Cardiac muscle cell (in vitro differentiated cells and primary cell): ENCODE results near the gene ME1. TPM values are rescaled to one million over a fixed set of nuclear protein-coding genes. Genes with fewer than 3 reads are reported as not detected.
A peak's percentile ranks its signal among the peaks of the same experiment; 100 is the strongest.

ENCODE experiments used
- DNase-seq, 2 donors: peaks; one replicate each; pipeline versions ENCODE4 v3.0.0 to v3.0.0-alpha.2; 2010 to 2017; ENCODE audit warnings: low read depth in 1 of 2, low spot score in 1 of 2
- H3K27ac ChIP-seq: fragments of 200-600 bp; sonication (generic); 2 replicates; pipeline ENCODE4 v1.5.1; 2016
- H3K27me3 ChIP-seq: fragments of 200-600 bp; sonication (generic); 2 replicates; pipeline ENCODE4 v1.6.0; 2016; ENCODE audit warnings: control low read depth
- H3K36me3 ChIP-seq: fragments of 200-600 bp; sonication (generic); 2 replicates; pipeline ENCODE4 v1.5.1; 2016; ENCODE audit warnings: control low read depth
- H3K4me1 ChIP-seq: fragments of 200-600 bp; sonication (generic); 2 replicates; pipeline ENCODE4 v1.8.1; 2017; ENCODE audit warnings: low read depth, mild to moderate bottlenecking, mixed run types
- H3K4me3 ChIP-seq: fragments of 200-600 bp; sonication (generic); 2 replicates; pipeline ENCODE4 v1.5.1; 2016; ENCODE audit warnings: mild to moderate bottlenecking
- H3K9me3 ChIP-seq: fragments of 200-600 bp; sonication (generic); 2 replicates; pipeline ENCODE4 v1.5.1; 2017; ENCODE audit warnings: low read depth, mild to moderate bottlenecking, control low read depth
- CTCF ChIP-seq: IDR thresholded peaks from 2 replicates; pipeline ENCODE4 v1.5.1; 2012; ENCODE audit warnings: low read depth, mild to moderate bottlenecking, low read length
- polyA plus RNA-seq: library from polyadenylated mRNA; unstranded; fragments of >200 nt; fragmentation: Nextera tagmentation; extraction: Ambion mirVana; gene quantifications from 2 replicates; pipeline ENCODE4 v1.2.1, GENCODE V29; 2016
- total RNA-seq: library from RNA; depleted of rRNA; stranded (reverse); fragments of >200 nt; gene quantifications from 2 replicates; pipeline ENCODE4 v1.2.3, GENCODE V29; 2016

Gene ME1
- total and polyA plus RNA-seq, 2 experiments from 2014 or later, result 2.0 to 6.6 TPM

DNA sequence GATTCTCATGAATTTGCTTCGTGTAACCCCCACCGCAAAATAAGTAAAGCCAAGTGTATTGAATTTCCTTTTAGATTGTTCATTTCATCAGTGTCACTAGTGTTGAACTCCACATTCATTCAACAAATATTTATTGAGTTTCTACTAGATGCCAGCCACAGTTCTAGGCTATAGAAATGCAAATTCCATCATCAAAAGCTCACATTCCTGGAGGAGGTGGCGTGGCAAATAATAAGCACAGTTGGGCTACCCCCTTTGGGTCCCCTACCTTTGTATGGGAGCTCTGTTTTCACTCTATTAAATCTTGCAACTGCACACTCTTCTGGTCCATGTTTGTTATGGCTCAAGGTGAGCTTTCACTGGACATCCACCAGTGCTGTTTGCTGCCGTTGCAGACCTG is 12.7 kb upstream of the ME1 start:
- no peak for DNase-seq
- H3K27ac ChIP-seq, result no peak overlapping the region
- no peak for TF ChIP-seq CTCF
- no peaks in the 10 kb centered on the region for H3K36me3 ChIP-seq
- no peaks in the 10 kb centered on the region for H3K9me3 ChIP-seq
- H3K4me1 ChIP-seq, result no peaks in the 10 kb centered on the region
- H3K4me3 ChIP-seq, result no peak overlapping the region
- no peaks in the 10 kb centered on the region for H3K27me3 ChIP-seq

GRCh38 chr6:83442752-83443151 is 11.9 kb upstream of the ME1 start:
- Histone ChIP-seq H3K9me3 (no peaks in the 10 kb centered on the region), H3K27ac (no peak overlapping the region), H3K27me3 (no peaks in the 10 kb centered on the region), H3K4me3 (no peak overlapping the region), H3K36me3 (no peaks in the 10 kb centered on the region), H3K4me1 (no peaks in the 10 kb centered on the region)
- DNase-seq, result peak in 1 of 2 donors; percentile 83
- no peak for TF ChIP-seq CTCF

- H3K4me3 ChIP-seq, result no peak overlapping the region
- H3K4me1 ChIP-seq, result no peaks in the 10 kb centered on the region
- H3K36me3 ChIP-seq, result no peaks in the 10 kb centered on the region
- DNase-seq, result no peak
- no peak overlapping the region for H3K27ac ChIP-seq
- no peak for TF ChIP-seq CTCF
- H3K27me3 ChIP-seq, result no peaks in the 10 kb centered on the region
- H3K9me3 ChIP-seq, result no peaks in the 10 kb centered on the region
Measured at GRCh38 chr6:83439201-83439600, 8.3 kb upstream of the ME1 start.

DNA sequence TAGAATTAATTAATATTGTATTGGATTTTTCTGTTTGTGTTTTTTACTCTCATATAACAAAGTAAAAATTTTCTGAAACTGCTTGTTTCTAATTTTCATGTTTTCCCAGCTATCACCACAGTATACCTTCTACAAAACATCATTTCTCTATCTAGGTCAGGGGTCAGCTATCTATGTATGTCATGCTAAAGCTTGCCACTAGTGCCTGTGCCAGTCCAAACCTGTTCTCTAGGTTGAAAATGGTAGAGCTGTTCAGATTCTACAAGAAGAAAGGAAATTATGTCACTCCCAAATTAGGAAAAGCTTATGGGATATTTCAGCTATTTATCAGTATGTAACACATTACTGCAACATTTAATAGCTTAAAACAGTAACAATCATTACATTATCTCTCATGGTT is 5.8 kb upstream of the ME1 start:
- no peak overlapping the region for H3K4me3 ChIP-seq
- no peak overlapping the region for H3K27ac ChIP-seq
- no peaks in the 10 kb centered on the region for H3K27me3 ChIP-seq
- no peaks in the 10 kb centered on the region for H3K4me1 ChIP-seq
- no peak for DNase-seq
- no peaks in the 10 kb centered on the region for H3K36me3 ChIP-seq
- no peak for TF ChIP-seq CTCF
- H3K9me3 ChIP-seq, result no peaks in the 10 kb centered on the region

DNA sequence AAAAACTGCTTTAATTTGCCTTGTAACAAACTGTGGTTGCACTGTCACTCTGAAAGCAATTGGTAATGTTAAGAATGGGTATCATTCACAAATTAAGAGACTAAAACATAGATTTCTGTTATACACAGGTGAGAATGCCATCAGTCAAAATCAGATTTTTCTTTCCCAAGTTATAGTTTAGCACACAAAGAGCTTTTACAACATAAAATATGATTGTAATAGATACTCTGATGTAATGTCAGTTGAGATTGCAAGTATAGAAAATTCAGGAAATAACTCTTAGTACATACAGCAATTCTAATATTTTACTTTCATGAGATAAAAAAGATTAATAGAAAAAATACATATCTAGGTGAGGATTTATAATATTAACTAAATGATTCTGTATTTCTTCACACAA is 2.3 kb upstream of the ME1 start:
- Histone ChIP-seq H3K36me3 (no peaks in the 10 kb centered on the region), H3K27me3 (no peaks in the 10 kb centered on the region), H3K9me3 (no peaks in the 10 kb centered on the region), H3K27ac (no peak overlapping the region), H3K4me1 (peaks cover 9% of the 10 kb centered on the region), H3K4me3 (no peak overlapping the region)
- DNase-seq, result no peak
- no peak for TF ChIP-seq CTCF

- Histone ChIP-seq H3K9me3 (no peaks in the 10 kb centered on the region), H3K36me3 (no peaks in the 10 kb centered on the region), H3K4me3 (no peak overlapping the region), H3K27ac (no peak overlapping the region), H3K4me1 (peaks cover 9% of the 10 kb centered on the region), H3K27me3 (no peaks in the 10 kb centered on the region)
- no peak for DNase-seq
- no peak for TF ChIP-seq CTCF
Measured at GRCh38 chr6:83432636-83433035, 1.8 kb upstream of the ME1 start.
